B cell (primary cell): ENCODE measurements around the gene MED27.

Experiments used
- CTCF ChIP-seq: fragments of 200-600 bp; IDR thresholded peaks from one replicate; pipeline ENCODE4 v1.8.0; 2022; ENCODE audit warnings: antibody characterized with exemption, mild to moderate bottlenecking
- EZH2 ChIP-seq: IDR thresholded peaks from 2 replicates; pipeline ENCODE4 v1.6.1; 2012; ENCODE audit warnings: borderline replicate concordance, low read depth, mild to moderate bottlenecking, moderate library complexity, low read length; ENCODE audit not compliant: insufficient read depth, poor library complexity, severe bottlenecking

- TF ChIP-seq CTCF (no peak), EZH2 (no peak)
Observed at GRCh38 chr9:131977109-131977838, 102.4 kb downstream of the MED27 start.
